HG02588 (cell line): ENCODE results near the gene UXS1.

Experiments used
- ATAC-seq: cut with Tn5 transposase; IDR thresholded peaks from one replicate; pipeline ENCODE4 v1.9.1; 2021; ENCODE audit warnings: mild to moderate bottlenecking, moderate library complexity; ENCODE audit not compliant: unreplicated experiment

UXS1 gene

DNA sequence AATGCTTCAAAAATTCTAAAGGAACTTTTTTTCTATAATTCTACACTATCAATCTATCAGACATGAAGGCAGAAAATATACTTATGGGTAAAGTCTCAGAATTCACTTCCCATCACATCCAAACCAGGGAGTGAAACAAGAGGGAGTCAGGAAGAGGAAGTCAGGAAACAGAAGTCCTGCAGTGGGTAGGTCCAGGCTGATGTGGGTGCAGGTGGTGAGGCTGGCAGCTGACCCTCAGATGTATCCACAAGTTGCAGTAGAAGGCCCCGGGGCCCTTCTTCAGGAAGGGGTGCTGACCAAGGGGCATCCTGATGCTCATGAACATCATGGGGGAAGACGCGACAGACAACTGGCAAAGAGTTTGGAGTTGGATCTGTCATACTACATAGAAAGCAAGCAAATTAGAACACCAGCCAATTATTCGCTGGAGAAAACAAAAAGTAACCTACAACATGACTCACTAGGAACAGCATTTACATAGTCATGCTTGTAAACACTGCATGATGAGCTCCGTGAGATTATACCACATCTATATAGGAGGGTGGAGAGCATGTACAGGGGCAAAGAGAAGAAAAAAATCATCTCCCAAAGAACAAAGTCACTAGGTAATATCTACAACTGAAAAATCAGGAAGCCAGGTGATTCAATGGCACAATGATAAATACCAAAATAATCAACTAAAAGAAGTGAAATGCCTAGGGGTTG lies 4.2 kb downstream of the UXS1 start:
- no peak for ATAC-seq

- ATAC-seq, result no peak
These were observed 4.8 kb downstream of the UXS1 start for GRCh38 chr2:106189325-106189724.

DNA sequence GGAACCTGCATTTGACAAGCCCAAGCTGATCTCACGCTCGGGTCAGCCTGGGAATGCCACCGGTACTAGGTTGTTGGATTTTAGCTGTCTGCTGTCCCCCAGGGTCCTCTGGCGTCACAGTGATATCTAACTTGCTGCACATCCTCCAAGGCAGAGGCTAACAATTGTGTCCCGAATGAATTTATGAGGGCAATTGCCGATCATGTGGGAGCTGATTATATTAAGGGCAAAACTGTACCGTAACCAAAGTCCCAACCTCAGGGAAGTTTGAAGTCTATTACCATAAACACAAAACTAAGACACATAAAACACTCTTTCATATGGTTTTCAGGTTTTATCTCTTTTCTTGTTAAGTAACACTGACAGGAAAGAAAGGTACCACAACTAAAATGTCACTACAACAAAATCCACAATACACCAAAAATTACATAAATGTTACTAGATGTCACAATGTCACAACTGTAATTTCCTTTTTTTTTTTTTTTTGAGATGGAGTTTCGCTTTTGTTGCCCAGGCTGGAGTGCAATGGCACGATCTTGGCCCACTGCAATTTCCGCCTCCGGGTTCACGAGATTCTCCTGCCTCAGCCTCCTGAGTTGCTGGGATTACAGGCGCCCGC lies 6.7 kb downstream of the UXS1 start:
- ATAC-seq, result no peak

DNA sequence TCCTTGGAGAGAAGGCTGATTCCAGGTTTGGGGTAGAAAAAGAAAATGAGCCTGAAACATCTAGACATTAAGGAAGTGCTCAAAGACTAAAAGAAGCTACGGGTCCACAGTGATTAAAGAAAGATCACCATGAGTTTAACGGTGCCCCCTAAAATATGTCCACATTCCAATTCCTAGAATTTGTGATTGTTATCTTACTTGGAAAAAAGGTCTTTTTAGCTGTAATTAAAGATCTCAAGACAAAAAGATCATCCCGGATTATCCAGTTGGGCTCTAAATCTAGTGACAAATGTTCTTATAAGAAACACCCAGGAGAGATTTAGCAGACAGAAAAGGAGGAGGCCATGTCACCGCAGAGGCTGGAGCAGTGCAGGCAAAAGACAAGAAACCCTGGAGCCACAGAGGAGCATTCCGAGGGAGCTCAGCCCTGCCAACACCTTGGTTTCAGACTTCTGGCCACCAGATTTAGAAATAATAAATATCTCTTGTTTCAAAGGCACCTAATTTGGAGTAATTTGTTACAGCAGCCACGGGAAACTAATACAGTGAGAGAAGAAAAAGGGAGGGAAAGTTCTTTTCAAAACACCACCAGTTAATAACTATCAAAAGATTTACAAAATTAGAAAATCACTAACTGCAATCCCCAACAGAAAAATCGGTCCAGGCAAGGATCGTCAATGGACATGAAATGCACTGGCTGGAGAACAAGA lies 8.5 kb downstream of the UXS1 start:
- no peak for ATAC-seq

DNA sequence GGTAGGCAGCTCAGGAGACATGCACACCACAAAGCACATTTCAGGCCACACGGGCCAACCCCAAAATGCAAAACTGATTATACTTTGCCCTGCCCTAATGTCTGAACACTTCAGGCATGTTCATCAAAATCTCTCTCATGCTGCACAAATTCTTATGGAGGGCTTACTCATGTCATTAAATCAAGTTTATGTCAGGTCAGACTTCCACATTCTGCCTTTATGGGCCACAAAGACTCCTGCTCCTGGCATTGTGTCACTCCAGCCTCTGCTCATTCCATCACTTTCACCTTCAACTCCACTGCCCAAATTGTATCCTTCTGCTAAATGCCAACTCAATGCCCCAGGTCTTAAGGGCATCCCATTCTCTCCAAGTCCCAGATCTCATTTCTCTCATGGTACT lies 9.2 kb downstream of the UXS1 start:
- ATAC-seq, result no peak

- no peak for ATAC-seq
These were observed 9.7 kb downstream of the UXS1 start for GRCh38 chr2:106184394-106184793.

- ATAC-seq, result no peak
These were observed 10.9 kb downstream of the UXS1 start for GRCh38 chr2:106183101-106183696.

DNA sequence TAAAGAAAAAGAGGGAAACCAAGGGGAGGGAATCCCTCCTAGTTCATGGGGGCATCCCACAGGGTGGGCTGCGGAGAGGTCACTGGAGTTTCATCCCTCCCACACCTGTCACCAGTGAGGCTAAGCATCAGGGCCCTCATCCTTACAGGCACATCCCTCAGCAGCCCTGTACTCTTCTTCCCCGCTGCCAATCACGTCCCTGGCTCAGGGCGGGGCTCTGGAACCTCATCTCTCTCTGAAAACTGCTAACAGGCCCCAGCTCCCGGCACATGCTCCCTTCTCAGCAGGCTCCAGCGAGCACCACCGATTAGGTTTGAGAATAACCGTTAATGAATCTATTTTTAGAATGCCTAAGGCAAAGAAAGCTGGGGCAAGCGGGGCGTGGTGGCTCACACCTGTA lies 13.0 kb downstream of the UXS1 start:
- ATAC-seq, result no peak

GRCh38 chr2:106180602-106181001 lies 13.5 kb downstream of the UXS1 start:
- ATAC-seq, result no peak

DNA sequence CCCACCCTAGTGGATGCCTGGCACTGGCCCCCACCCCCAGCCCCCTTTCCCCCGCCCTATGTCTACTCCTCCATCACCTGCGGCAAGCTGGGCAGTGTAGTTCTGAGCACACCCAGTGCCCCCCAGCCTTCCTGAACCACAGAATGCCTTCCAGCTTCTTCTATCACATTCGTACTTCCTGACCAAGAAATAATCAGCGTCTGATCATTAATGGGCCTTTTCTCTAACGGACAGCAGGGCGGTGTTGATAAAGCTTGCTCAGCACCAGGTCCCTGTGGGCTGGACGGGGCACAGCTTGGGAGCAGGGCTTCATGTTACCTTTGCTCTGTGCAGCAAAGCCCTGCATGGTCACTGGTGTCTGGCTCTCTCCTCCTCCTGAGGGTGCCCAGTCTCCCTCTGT lies 15.4 kb downstream of the UXS1 start:
- no peak for ATAC-seq

- ATAC-seq, result no peak
These were observed 16.5 kb downstream of the UXS1 start for GRCh38 chr2:106177581-106177980.

DNA sequence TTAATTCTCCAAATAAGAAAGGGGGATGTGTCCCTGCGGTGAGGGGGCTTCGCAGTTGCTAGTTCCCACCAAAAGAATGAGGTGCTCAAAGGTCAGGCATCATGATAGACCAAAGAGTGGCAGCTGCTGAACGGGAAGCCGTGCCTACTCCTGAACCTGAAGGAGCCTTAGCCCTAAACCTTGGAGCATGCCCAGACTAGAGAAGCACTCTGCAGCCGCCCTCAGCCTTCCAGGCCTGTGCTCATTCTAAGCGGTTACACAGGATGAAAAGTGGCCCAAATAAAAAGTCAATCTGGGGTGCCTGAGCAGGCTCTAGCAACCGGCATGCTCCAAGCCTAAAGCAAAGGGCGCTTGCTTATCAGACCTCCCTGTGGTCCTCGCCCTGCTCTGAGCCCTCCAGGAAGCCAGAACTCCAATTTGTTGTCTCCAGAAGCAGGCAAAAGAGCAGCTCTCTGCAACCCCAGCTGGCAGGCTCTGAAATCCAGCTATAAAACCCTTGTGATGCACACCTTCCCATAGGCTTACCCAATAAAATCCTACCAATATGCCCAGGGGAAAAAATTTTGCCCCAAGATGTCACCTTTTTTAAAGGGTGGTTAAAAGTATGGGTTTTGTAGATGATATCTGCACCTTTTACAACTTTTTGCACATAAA lies 17.5 kb downstream of the UXS1 start:
- no peak for ATAC-seq

DNA sequence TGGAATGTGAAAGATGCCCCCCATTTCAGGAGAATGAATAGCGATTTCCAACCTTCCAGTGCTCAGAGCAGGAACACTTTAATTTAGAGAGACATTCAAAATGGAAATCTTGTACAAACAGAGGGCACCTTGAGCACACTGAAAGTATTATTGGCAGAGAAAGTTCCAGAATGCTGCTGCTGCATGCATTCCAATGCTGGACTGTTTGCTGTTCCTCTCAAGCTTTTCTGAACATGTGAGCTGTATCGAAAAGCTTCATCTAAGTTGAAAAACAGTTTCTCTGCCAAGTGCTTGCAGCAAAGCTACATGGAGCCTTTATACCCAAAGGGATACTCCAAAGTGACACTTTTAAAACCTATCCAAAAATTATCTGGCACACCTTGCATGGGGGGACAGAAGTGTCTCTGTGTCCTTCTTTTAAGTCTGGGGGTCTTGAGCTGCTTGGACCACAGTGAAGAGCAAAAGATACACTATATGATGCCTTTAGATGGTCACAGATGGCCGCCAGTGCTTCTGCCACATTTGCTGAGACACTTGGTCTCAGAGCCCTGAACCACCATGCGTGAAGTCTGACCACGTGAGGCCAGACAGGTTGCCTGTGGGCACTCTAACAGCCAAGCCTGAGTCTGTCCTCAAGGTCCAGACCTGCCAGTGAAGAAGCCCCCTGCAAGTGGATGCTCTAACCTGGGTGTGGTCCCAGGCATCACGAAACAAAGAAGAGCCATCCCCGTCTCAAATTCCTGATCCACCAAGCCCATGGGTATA lies 18.8 kb downstream of the UXS1 start:
- ATAC-seq, result no peak

- ATAC-seq, result no peak
These were observed 20.0 kb downstream of the UXS1 start for GRCh38 chr2:106174056-106174455.

- ATAC-seq, result no peak
These were observed 21.5 kb downstream of the UXS1 start for GRCh38 chr2:106172649-106173048.

DNA sequence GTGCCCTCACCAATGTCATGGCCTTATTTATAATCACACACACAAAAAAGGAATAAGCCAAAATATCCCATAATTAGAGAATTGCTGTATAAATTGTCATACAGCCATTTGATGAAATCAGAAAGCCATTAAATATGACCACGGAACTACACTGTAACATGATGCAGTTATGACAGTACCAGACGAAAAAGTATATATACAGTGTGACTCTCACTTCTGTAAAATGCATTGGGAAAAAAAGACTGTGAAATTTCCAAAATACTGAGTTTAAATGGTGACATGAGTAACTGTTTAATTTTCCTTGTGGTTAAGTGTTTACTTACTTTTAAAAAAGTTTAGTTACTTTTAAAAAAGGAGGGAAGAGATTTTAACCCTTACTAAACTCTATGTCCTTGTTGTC lies 25.4 kb downstream of the UXS1 start:
- ATAC-seq, result no peak

- no peak for ATAC-seq
These were observed 27.0 kb downstream of the UXS1 start for GRCh38 chr2:106167067-106167466.

GRCh38 chr2:106165561-106165960 lies 28.5 kb downstream of the UXS1 start:
- ATAC-seq, result no peak

- no peak for ATAC-seq
These were observed 29.1 kb downstream of the UXS1 start for GRCh38 chr2:106165029-106165428.

GRCh38 chr2:106163948-106164545 lies 30.1 kb downstream of the UXS1 start:
- ATAC-seq, result no peak
